A673 (cell line): ENCODE results near the gene RITA1. TPM values are rescaled to one million over a fixed set of nuclear protein-coding genes. Genes with fewer than 3 reads are reported as not detected.

Experiments used
- BruUV-seq: library from RNA; stranded (reverse); fragments of 400-500 nt; replicated peaks from 2 replicates; lab custom pipeline; 2021; lab: Mats Ljungman, UMichigan
- CTCF ChIA-PET: fragments of 300-600 bp; sonication (Branson Sonifier 250); formaldehyde crosslinking; loops from one replicate; lab custom pipeline; 2022; ENCODE audit warnings: antibody characterized with exemption; lab: Charles Lee
- POLR2A ChIA-PET: fragments of 300-600 bp; sonication (Branson Sonifier 250); formaldehyde crosslinking; loops from one replicate; lab custom pipeline; 2022; ENCODE audit warnings: antibody characterized with exemption; ENCODE audit not compliant: low non-redundant PET; lab: Charles Lee
- DNase-seq: peaks from one replicate; pipeline ENCODE4 v3.0.0-alpha.2; 2015; ENCODE audit warnings: low spot score
- H3K27ac ChIP-seq: fragments of 200-600 bp; sonication (generic); 2 replicates; pipeline ENCODE4 v1.5.1; 2016; ENCODE audit warnings: mixed run types, low read depth, mild to moderate bottlenecking, mixed read lengths, antibody characterized with exemption, low read length; ENCODE audit not compliant: poor library complexity, severe bottlenecking
- H3K27me3 ChIP-seq: fragments of 200-600 bp; sonication (generic); replicated peaks from 2 replicates; pipeline ENCODE4 v1.6.1; 2017; ENCODE audit warnings: mixed run types, low read depth, mild to moderate bottlenecking, mixed read lengths, antibody characterized with exemption, low read length; ENCODE audit not compliant: insufficient read depth, poor library complexity
- H3K36me3 ChIP-seq: fragments of 200-600 bp; sonication (generic); 2 replicates; pipeline ENCODE4 v1.6.1; 2016; ENCODE audit warnings: mixed run types, mild to moderate bottlenecking, mixed read lengths, antibody characterized with exemption, low read length; ENCODE audit not compliant: insufficient read depth, poor library complexity, severe bottlenecking
- H3K4me1 ChIP-seq: fragments of 200-600 bp; sonication (generic); 2 replicates; pipeline ENCODE4 v1.6.1; 2017; ENCODE audit warnings: mixed run types, mild to moderate bottlenecking, mixed read lengths, antibody characterized with exemption, low read length; ENCODE audit not compliant: insufficient read depth, poor library complexity, severe bottlenecking
- H3K4me3 ChIP-seq: fragments of 200-600 bp; sonication (generic); 2 replicates; pipeline ENCODE4 v1.5.1; 2016; ENCODE audit warnings: low read depth, mixed run types, mild to moderate bottlenecking, mixed read lengths, low read length; ENCODE audit not compliant: poor library complexity, severe bottlenecking
- H3K9me3 ChIP-seq: fragments of 200-600 bp; sonication (generic); 2 replicates; pipeline ENCODE4 v1.6.1; 2016; ENCODE audit warnings: mixed run types, low read depth, mild to moderate bottlenecking, mixed read lengths, antibody characterized with exemption, low read length; ENCODE audit not compliant: poor library complexity, severe bottlenecking
- CTCF ChIP-seq: fragments of 300-800, 200-600 bp; sonication (generic); conservative IDR thresholded peaks from 2 replicates; pipeline ENCODE4 v1.5.1; 2017; ENCODE audit warnings: low read depth, mild to moderate bottlenecking, antibody characterized with exemption, low read length, moderate library complexity, mixed read lengths
- EZH2 ChIP-seq: fragments of 200-600 bp; sonication (generic); IDR thresholded peaks from 2 replicates; pipeline ENCODE4 v1.6.1; 2017; ENCODE audit warnings: borderline replicate concordance, low read depth, mild to moderate bottlenecking, mixed read lengths, antibody characterized with exemption, low read length; ENCODE audit not compliant: poor library complexity, severe bottlenecking
- intact Hi-C: fragments of 100-400 bp; cut with micrococcal nuclease; formaldehyde crosslinking; loops from one replicate; pipeline ENCODE4 v1.10.0; 2022; ENCODE audit not compliant: unreplicated experiment
- total RNA-seq: library from RNA; stranded (reverse); gene quantifications from 2 replicates; pipeline ENCODE4 v1.2.3, GENCODE V29; 2021

The RITA1 gene
- total RNA-seq, 1 experiment from 2014 or later: 22.3 TPM

GRCh38 chr12:113196990-113197389 is 11.5 kb downstream of the RITA1 start:
- peak; percentile 71 for DNase-seq
- H3K36me3 ChIP-seq: peaks cover 5% of the 10 kb centered on the region
- CTCF ChIA-PET: interaction anchor here (0.5 to 0.6 kb wide), 5 partner anchors 116 to 1759 kb away, joined by 3 to 6 read pairs (median 4); no protein-coding TSS in a partner anchor
- H3K4me3 ChIP-seq: no peak overlapping the region
- POLR2A ChIA-PET: no interaction called here
- intact Hi-C loops: loop anchor here (1.0 to 10.0 kb wide), 2 partner anchors 128 to 228 kb away; no protein-coding TSS in a partner anchor
- no peaks in the 10 kb centered on the region for H3K9me3 ChIP-seq
- H3K27me3 ChIP-seq: no peaks in the 10 kb centered on the region
- no peak overlapping the region for H3K27ac ChIP-seq
- H3K4me1 ChIP-seq: no peaks in the 10 kb centered on the region
- TF ChIP-seq EZH2: no peak
- TF ChIP-seq CTCF: peak; percentile 64
- no TSS peak for BruUV-seq

GRCh38 chr12:113197518-113198077 is 12.1 kb downstream of the RITA1 start:
- no peak for TF ChIP-seq CTCF
- no peak for TF ChIP-seq EZH2
- Histone ChIP-seq H3K27me3 (no peaks in the 10 kb centered on the region), H3K27ac (no peak overlapping the region), H3K9me3 (no peaks in the 10 kb centered on the region), H3K4me1 (no peaks in the 10 kb centered on the region), H3K36me3 (no peaks in the 10 kb centered on the region), H3K4me3 (no peak overlapping the region)
- intact Hi-C loops: loop anchor here (1.0 to 10.0 kb wide), 2 partner anchors 127 to 228 kb away; no protein-coding TSS in a partner anchor
- ChIA-PET POLR2A (no interaction called here), CTCF (interaction anchor here (0.6 kb wide), 4 partner anchors 117 to 1759 kb away, joined by 3 to 6 read pairs (median 4); no protein-coding TSS in a partner anchor)
- BruUV-seq: no TSS peak
- DNase-seq: no peak

- intact Hi-C loops: loop anchor here (10.0 kb wide), 1 partner anchor 127 kb away; no protein-coding TSS in a partner anchor
- Histone ChIP-seq H3K36me3 (no peaks in the 10 kb centered on the region), H3K27me3 (no peaks in the 10 kb centered on the region), H3K4me1 (no peaks in the 10 kb centered on the region), H3K27ac (no peak overlapping the region), H3K4me3 (no peak overlapping the region), H3K9me3 (no peaks in the 10 kb centered on the region)
- TF ChIP-seq EZH2 (no peak), CTCF (no peak)
- CTCF ChIA-PET: no interaction called here
- no peak for DNase-seq
- POLR2A ChIA-PET: no interaction called here
- no TSS peak for BruUV-seq
These were observed 12.8 kb downstream of the RITA1 start for GRCh38 chr12:113198296-113198695.
